IMR-90 (cell line): ENCODE measurements around the gene RAD51D. TPM values are rescaled to one million over a fixed set of nuclear protein-coding genes. Genes with fewer than 3 reads are reported as not detected.

ENCODE experiments used
- ATAC-seq: fragments of 200-7000 bp; cut with Tn5 transposase; 2 replicates; pipeline ENCODE4 v1.9.1; 2020; ENCODE audit warnings: low read depth, mild to moderate bottlenecking, moderate library complexity
- BruUV-seq: library from RNA; stranded (reverse); fragments of 400-500 nt; replicated peaks from 2 replicates; lab custom pipeline; 2021; lab: Mats Ljungman, UMichigan
- CTCF ChIA-PET: fragments of 300-600 bp; formaldehyde crosslinking; extraction: SDS; loops from one replicate; lab custom pipeline; 2021; ENCODE audit warnings: antibody characterized with exemption; lab: Yijun Ruan, JAX
- POLR2A ChIA-PET: fragments of 300-600 bp; sonication (Branson Sonifier 250); formaldehyde crosslinking; loops from one replicate; lab custom pipeline; 2022; ENCODE audit warnings: antibody characterized with exemption; ENCODE audit not compliant: unreplicated experiment; lab: Charles Lee
- DNase-seq: peaks from one replicate; pipeline ENCODE4 v3.0.0; 2013
- H2AFZ ChIP-seq: replicated peaks from 2 replicates; pipeline ENCODE3; 2013; ENCODE audit warnings: low read length, mild to moderate bottlenecking; ENCODE audit not compliant: poor library complexity
- H2AK5ac ChIP-seq: 2 replicates; pipeline ENCODE4 v1.6.1; 2013; ENCODE audit warnings: low read depth, low read length, inconsistent platforms
- H2AK9ac ChIP-seq: replicated peaks from 2 replicates; pipeline ENCODE3; 2013; ENCODE audit warnings: mild to moderate bottlenecking, low read depth, low read length, moderate library complexity; ENCODE audit not compliant: poor library complexity
- H2BK120ac ChIP-seq: 2 replicates; pipeline ENCODE4 v1.6.1; 2013; ENCODE audit warnings: low read depth, low read length, inconsistent platforms
- H2BK15ac ChIP-seq: 3 replicates; pipeline ENCODE4 v1.6.1; 2013; ENCODE audit warnings: low read depth, low read length, inconsistent platforms
- H2BK20ac ChIP-seq: 2 replicates; pipeline ENCODE4 v1.6.1; 2013; ENCODE audit warnings: low read depth, mild to moderate bottlenecking, inconsistent platforms, low read length, moderate library complexity
- H2BK5ac ChIP-seq: 2 replicates; pipeline ENCODE4 v1.6.1; 2013; ENCODE audit warnings: mild to moderate bottlenecking, low read depth, low read length, inconsistent platforms; ENCODE audit not compliant: poor library complexity, severe bottlenecking
- H3K14ac ChIP-seq: replicated peaks from 2 replicates; pipeline ENCODE4 v1.6.1; 2013; ENCODE audit warnings: low read depth, low read length, inconsistent platforms
- H3K18ac ChIP-seq: 2 replicates; pipeline ENCODE4 v1.6.1; 2013; ENCODE audit warnings: low read depth, low read length, control low read depth
- H3K23ac ChIP-seq: 2 replicates; pipeline ENCODE4 v1.6.1; 2013; ENCODE audit warnings: low read depth, low read length, inconsistent platforms
- H3K27ac ChIP-seq: 2 replicates; pipeline ENCODE4 v1.5.1; 2013; ENCODE audit warnings: mild to moderate bottlenecking, control low read depth, low read length; ENCODE audit not compliant: insufficient read depth
- H3K27me3 ChIP-seq: 2 replicates; pipeline ENCODE4 v1.6.1; 2013; ENCODE audit warnings: low read length; ENCODE audit not compliant: control insufficient read depth, insufficient read depth
- H3K36me3 ChIP-seq: 2 replicates; pipeline ENCODE4 v1.6.1; 2013; ENCODE audit warnings: low read length, mixed read lengths; ENCODE audit not compliant: control insufficient read depth, insufficient read depth
- H3K4ac ChIP-seq: 2 replicates; pipeline ENCODE4 v1.6.1; 2013; ENCODE audit warnings: low read depth, low read length, inconsistent platforms
- H3K4me1 ChIP-seq: 2 replicates; pipeline ENCODE4 v1.6.1; 2013; ENCODE audit warnings: low read length, mixed read lengths; ENCODE audit not compliant: control insufficient read depth, insufficient read depth
- H3K4me2 ChIP-seq: 2 replicates; pipeline ENCODE4 v1.6.1; 2013; ENCODE audit warnings: low read depth, mild to moderate bottlenecking, control low read depth, low read length, moderate library complexity
- H3K4me3 ChIP-seq: 2 replicates; pipeline ENCODE4 v1.5.1; 2013; ENCODE audit warnings: low read depth, mild to moderate bottlenecking, control low read depth, low read length, moderate library complexity; ENCODE audit not compliant: insufficient read depth
- H3K56ac ChIP-seq: 2 replicates; pipeline ENCODE4 v1.6.1; 2013; ENCODE audit warnings: low read length, inconsistent platforms; ENCODE audit not compliant: insufficient read depth; ENCODE audit errors: extremely low read depth
- H3K79me1 ChIP-seq, 2 experiments: 2 replicates each; pipeline ENCODE4 v1.6.1; 2013; ENCODE audit warnings: low read length in 2 of 2, inconsistent platforms in 1 of 2, low read depth in 1 of 2
- H3K9ac ChIP-seq: 2 replicates; pipeline ENCODE4 v1.6.1; 2013; ENCODE audit warnings: low read depth, low read length, control low read depth
- H3K9me1 ChIP-seq: 2 replicates; pipeline ENCODE4 v1.6.1; 2013; ENCODE audit warnings: low read length, inconsistent platforms; ENCODE audit not compliant: insufficient read depth
- H3K9me3 ChIP-seq: 2 replicates; pipeline ENCODE4 v1.6.1; 2013; ENCODE audit warnings: low read length; ENCODE audit not compliant: control insufficient read depth, insufficient read depth
- H4K20me1 ChIP-seq: 2 replicates; pipeline ENCODE4 v1.6.1; 2013; ENCODE audit warnings: low read length, inconsistent platforms; ENCODE audit not compliant: insufficient read depth
- H4K5ac ChIP-seq: 2 replicates; pipeline ENCODE4 v1.6.1; 2013; ENCODE audit warnings: mild to moderate bottlenecking, low read depth, low read length, control low read depth
- H4K8ac ChIP-seq, 2 experiments: 2 replicates each; pipeline ENCODE4 v1.6.1; 2013; ENCODE audit warnings: low read depth in 2 of 2, low read length in 2 of 2, control low read depth in 1 of 2, inconsistent platforms in 1 of 2
- H4K91ac ChIP-seq: 2 replicates; pipeline ENCODE4 v1.6.1; 2013; ENCODE audit warnings: low read depth, low read length, inconsistent platforms; ENCODE audit not compliant: insufficient read depth
- BHLHE40 ChIP-seq: fragments of 150-350 bp; IDR thresholded peaks from 2 replicates; pipeline ENCODE4 v1.6.1; 2016; ENCODE audit warnings: mild to moderate bottlenecking, low read depth, low read length
- CHD1 ChIP-seq: IDR thresholded peaks from 2 replicates; pipeline ENCODE4 v1.6.1; 2012; ENCODE audit warnings: low read depth, low read length, improper control_type of control experiment
- CTCF ChIP-seq: conservative IDR thresholded peaks from 2 replicates; pipeline ENCODE4 v1.5.1; 2012; ENCODE audit warnings: mild to moderate bottlenecking, low read depth, low read length, improper control_type of control experiment
- ELK1 ChIP-seq: fragments of 150-350 bp; IDR thresholded peaks from 2 replicates; pipeline ENCODE4 v1.6.1; 2016; ENCODE audit warnings: low read depth, mild to moderate bottlenecking, low read length, moderate library complexity, borderline replicate concordance
- FOS ChIP-seq: fragments of 150-350 bp; IDR thresholded peaks from 2 replicates; pipeline ENCODE4 v1.6.1; 2016; ENCODE audit warnings: low read depth, low read length
- MAFK ChIP-seq: IDR thresholded peaks from 2 replicates; pipeline ENCODE4 v1.6.1; 2012; ENCODE audit warnings: low read depth, low read length, improper control_type of control experiment
- MAZ ChIP-seq: IDR thresholded peaks from 2 replicates; pipeline ENCODE4 v1.6.1; 2012; ENCODE audit warnings: low read depth, mild to moderate bottlenecking, low read length, improper control_type of control experiment, moderate library complexity, borderline replicate concordance
- MXI1 ChIP-seq: IDR thresholded peaks from 2 replicates; pipeline ENCODE4 v1.6.1; 2012; ENCODE audit warnings: low read depth, mild to moderate bottlenecking, low read length, moderate library complexity, borderline replicate concordance
- NFE2L2 ChIP-seq: fragments of 150-350 bp; IDR thresholded peaks from 2 replicates; pipeline ENCODE4 v1.6.1; 2016; ENCODE audit warnings: low read depth, mild to moderate bottlenecking, low read length
- RAD21 ChIP-seq: IDR thresholded peaks from 2 replicates; pipeline ENCODE4 v1.6.1; 2012; ENCODE audit warnings: low read length, improper control_type of control experiment
- RCOR1 ChIP-seq: IDR thresholded peaks from 2 replicates; pipeline ENCODE4 v1.6.1; 2012; ENCODE audit warnings: mild to moderate bottlenecking, low read length, improper control_type of control experiment; ENCODE audit not compliant: insufficient replicate concordance
- SMC3 ChIP-seq: fragments of 150-350 bp; IDR thresholded peaks from 2 replicates; pipeline ENCODE4 v1.6.1; 2016; ENCODE audit warnings: low read depth, mild to moderate bottlenecking, antibody characterized with exemption, low read length, moderate library complexity
- WGBS, 2 experiments: methylation state at CpG; one replicate each; pipeline versions ENCODE4 v1.1.5 to v1.1.7; 2013; ENCODE audit warnings: missing lambda C conversion rate in 2 of 2; ENCODE audit not compliant: insufficient read length in 1 of 2; ENCODE audit errors: extremely low coverage in 2 of 2; 5-methylcytosine and 5-hydroxymethylcytosine counted together
- dilution Hi-C: fragments of 300-500 bp; cut with HindIII; formaldehyde crosslinking; loops from one replicate; pipeline ENCODE4 v1.14.3; 2018; ENCODE audit warnings: low sequenced_read_pairs; ENCODE audit not compliant: unreplicated experiment
- in situ Hi-C: fragments of 300-500 bp; cut with MboI; formaldehyde crosslinking; loops from 3 replicates; pipeline ENCODE4 v1.14.3; 2019; ENCODE audit warnings: low sequenced_read_pairs, inconsistent platforms, mixed read lengths
- intact Hi-C: fragments of 100-400 bp; cut with micrococcal nuclease; formaldehyde crosslinking; loops from 2 replicates; pipeline ENCODE4 v1.10.0; 2022
- polyA plus RNA-seq, 3 experiments: library from polyadenylated mRNA; depleted of rRNA; stranded (reverse); fragments of >200 nt; gene quantifications; 2 replicates each; pipeline ENCODE4 v1.2.3, GENCODE V29; 2012; ENCODE audit warnings: low replicate concordance in 1 of 3
- total RNA-seq: library from RNA; depleted of rRNA; stranded (reverse); fragments of >200 nt; gene quantifications from 2 replicates; pipeline ENCODE4 v1.2.3, GENCODE V29; 2012
- TF ChIP-seq, protein P1 (sequence below): fragments of 150-350 bp; IDR thresholded peaks from 2 replicates; pipeline ENCODE4 v1.6.1; 2017; ENCODE audit warnings: mild to moderate bottlenecking, antibody characterized with exemption, low read length, low read depth

The RAD51D gene
- total and polyA plus RNA-seq, 2 of the 4 experiments (the other 2 are of a cell fraction), result 10.8 to 12.7 TPM

GRCh38 chr17:35080536-35080935, 39.1 kb downstream of the RAD51D start:
- no CpG with 5 or more reads among the region's 1 CpG for WGBS, 2 experiments
- Histone ChIP-seq H2AK5ac (no peak overlapping the region), H3K4me3 (no peak overlapping the region), H2BK20ac (no peak overlapping the region), H2AFZ (no peak overlapping the region), H2BK15ac (no peak overlapping the region), H2BK5ac (no peak overlapping the region), H4K20me1 (peaks cover 11% of the 10 kb centered on the region; the same call in 1 of the 2 replicates), H3K4me1 (peaks cover 7% of the 10 kb centered on the region; the same call in 1 of the 2 replicates), H4K91ac (no peak overlapping the region), H3K27ac (no peak overlapping the region), H3K9ac (no peak overlapping the region), H3K9me1 (peaks cover 10% of the 10 kb centered on the region), H3K27me3 (no peaks in the 10 kb centered on the region), H4K8ac (no peak overlapping the region), H2AK9ac (no peak overlapping the region), H4K5ac (no peak overlapping the region), H3K18ac (no peak overlapping the region), H3K56ac (no peak overlapping the region), H3K79me1 (peaks cover 27 to 62% of the 10 kb centered on the region in 2 experiments), H3K4ac (no peak overlapping the region), H3K4me2 (no peak overlapping the region; the same call in 1 of the 2 replicates), H3K36me3 (no peaks in the 10 kb centered on the region), H3K14ac (no peak overlapping the region), H3K23ac (no peak overlapping the region), H2BK120ac (no peak overlapping the region), H3K9me3 (no peaks in the 10 kb centered on the region)
- no TSS peak for BruUV-seq
- DNase-seq, result no peak
- ATAC-seq, result no peak
- dilution Hi-C loops, result no loop called here
- ChIA-PET CTCF (interaction anchor here (0.9 kb wide), 1 partner anchor 38 kb away, joined by 3 read pairs; no protein-coding TSS in a partner anchor), POLR2A (no interaction called here)
- TF ChIP-seq SMC3 (no peak), ELK1 (no peak), MAFK (no peak), MAZ (no peak), BHLHE40 (no peak), NFE2L2 (no peak), FOS (no peak), RCOR1 (no peak), CTCF (no peak), CHD1 (no peak), RAD21 (no peak), MXI1 (no peak)
- TF ChIP-seq, protein P1, sequence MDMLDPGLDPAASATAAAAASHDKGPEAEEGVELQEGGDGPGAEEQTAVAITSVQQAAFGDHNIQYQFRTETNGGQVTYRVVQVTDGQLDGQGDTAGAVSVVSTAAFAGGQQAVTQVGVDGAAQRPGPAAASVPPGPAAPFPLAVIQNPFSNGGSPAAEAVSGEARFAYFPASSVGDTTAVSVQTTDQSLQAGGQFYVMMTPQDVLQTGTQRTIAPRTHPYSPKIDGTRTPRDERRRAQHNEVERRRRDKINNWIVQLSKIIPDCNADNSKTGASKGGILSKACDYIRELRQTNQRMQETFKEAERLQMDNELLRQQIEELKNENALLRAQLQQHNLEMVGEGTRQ, result no peak
- intact Hi-C loops, result no loop called here
- in situ Hi-C loops, result no loop called here
